Measurements from ENCODE around the gene MAMDC2. TPM values are rescaled to one million over a fixed set of nuclear protein-coding genes. Genes with fewer than 3 reads are reported as not detected.

The MAMDC2 gene
- total RNA-seq, 1 donor from 2014 or later: not detected

DNA sequence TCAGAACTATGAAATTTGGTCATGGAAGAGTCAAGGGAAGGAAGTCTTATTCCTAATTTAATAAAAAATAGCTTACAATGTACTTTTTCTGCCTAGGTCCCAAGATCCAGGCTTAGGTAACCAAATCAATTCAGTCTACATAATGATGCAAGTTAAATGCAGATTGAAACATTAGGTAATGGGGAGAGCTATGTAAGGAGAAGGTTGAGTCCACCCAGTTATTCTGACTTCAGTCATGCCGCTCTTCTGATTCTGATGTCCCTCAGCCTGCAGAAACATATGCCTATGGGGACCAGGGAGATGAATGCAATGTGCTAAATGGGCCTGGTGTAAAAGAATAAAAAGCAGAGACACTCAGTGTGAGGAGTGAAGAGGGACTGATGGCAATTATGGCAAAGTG, 63.9 kb downstream of the MAMDC2 start:
- no peaks in the 10 kb centered on the region for H3K9me3 Mint-ChIP-seq
- H3K4me1 Mint-ChIP-seq (ENCODE audit: low read depth): peaks cover 4% of the 10 kb centered on the region
- no peak for DNase-seq (ENCODE audit: low spot score)
- no peaks in the 10 kb centered on the region for H3K36me3 Mint-ChIP-seq (ENCODE audit: low read depth)
- intact Hi-C loops (cut with micrococcal nuclease): no loop called here
- peaks cover 6% of the 10 kb centered on the region for H3K27me3 Mint-ChIP-seq (ENCODE audit: low read depth)
- no peak overlapping the region for H3K27ac Mint-ChIP-seq
- H3K4me3 Mint-ChIP-seq (ENCODE audit: low read depth): no peak overlapping the region

DNA sequence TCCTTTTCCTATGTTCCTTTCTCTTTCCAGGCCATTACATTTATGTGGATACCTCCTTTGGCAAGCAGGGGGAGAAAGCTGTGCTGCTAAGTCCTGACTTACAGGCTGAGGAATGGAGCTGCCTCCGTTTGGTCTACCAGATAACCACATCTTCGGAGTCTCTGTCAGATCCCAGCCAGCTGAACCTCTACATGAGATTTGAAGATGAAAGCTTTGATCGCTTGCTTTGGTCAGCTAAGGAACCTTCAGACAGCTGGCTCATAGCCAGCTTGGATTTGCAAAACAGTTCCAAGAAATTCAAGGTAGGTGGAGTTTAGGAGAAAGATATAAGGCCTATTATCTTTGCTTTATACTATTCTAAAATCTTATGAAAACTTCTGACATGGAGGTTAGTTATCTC, 64.5 kb downstream of the MAMDC2 start:
- intact Hi-C loops (cut with micrococcal nuclease): no loop called here
- Mint-ChIP-seq H3K27me3 (ENCODE audit: low read depth) (peaks cover 6% of the 10 kb centered on the region), H3K36me3 (ENCODE audit: low read depth) (no peaks in the 10 kb centered on the region), H3K4me1 (ENCODE audit: low read depth) (peaks cover 4% of the 10 kb centered on the region), H3K4me3 (ENCODE audit: low read depth) (no peak overlapping the region), H3K9me3 (no peaks in the 10 kb centered on the region), H3K27ac (no peak overlapping the region)
- no peak for DNase-seq (ENCODE audit: low spot score)

DNA sequence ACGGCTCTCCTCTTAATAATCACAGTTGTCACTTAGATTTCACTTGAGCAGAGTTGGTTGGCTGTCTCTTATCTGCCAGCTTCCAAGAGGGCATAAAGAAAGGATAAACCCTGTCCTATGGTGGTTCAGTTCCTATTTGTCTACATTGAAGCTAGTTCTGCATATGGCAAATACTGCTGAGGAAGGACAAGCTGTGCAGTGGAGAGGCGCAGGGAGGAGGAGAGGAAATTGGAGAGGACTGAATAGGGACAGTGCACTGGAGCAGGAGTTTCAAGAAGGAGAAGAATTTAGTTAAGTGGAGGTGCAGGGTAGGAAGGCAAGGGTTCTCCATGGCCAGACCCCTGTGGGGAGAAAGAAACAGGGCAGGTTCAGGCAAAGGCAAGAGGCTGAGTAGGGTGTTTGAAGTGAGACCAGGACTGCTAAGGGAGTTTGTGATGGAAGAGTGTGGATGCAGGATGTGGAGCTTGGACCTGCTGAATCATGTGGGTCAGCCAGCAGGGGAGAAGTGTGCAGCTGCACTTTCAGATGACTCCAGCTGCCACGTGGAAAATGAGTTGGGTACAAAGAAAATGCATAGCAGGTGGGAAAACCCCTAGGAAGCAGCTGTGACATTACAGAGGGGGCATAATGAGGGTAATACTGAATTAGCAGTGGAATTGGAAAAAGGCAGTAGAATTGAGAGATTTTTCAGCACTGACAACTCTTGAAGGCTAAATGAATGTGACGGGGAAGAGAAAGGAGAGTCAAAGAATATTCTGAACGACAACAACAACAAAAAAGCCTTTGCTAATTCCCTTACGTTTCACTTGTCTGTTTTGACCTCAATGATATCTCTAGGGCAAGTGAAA, 66.8 kb downstream of the MAMDC2 start:
- no peak for DNase-seq (ENCODE audit: low spot score)
- H3K9me3 Mint-ChIP-seq: no peaks in the 10 kb centered on the region
- H3K4me1 Mint-ChIP-seq (ENCODE audit: low read depth): peaks cover 4% of the 10 kb centered on the region
- peaks cover 12% of the 10 kb centered on the region for H3K27me3 Mint-ChIP-seq (ENCODE audit: low read depth)
- no peak overlapping the region for H3K27ac Mint-ChIP-seq
- no peak overlapping the region for H3K4me3 Mint-ChIP-seq (ENCODE audit: low read depth)
- H3K36me3 Mint-ChIP-seq (ENCODE audit: low read depth): no peaks in the 10 kb centered on the region
- intact Hi-C loops (cut with micrococcal nuclease): loop anchor here (1.0 to 5.0 kb wide), 2 partner anchors 138 to 688 kb away; no protein-coding TSS in a partner anchor

DNA sequence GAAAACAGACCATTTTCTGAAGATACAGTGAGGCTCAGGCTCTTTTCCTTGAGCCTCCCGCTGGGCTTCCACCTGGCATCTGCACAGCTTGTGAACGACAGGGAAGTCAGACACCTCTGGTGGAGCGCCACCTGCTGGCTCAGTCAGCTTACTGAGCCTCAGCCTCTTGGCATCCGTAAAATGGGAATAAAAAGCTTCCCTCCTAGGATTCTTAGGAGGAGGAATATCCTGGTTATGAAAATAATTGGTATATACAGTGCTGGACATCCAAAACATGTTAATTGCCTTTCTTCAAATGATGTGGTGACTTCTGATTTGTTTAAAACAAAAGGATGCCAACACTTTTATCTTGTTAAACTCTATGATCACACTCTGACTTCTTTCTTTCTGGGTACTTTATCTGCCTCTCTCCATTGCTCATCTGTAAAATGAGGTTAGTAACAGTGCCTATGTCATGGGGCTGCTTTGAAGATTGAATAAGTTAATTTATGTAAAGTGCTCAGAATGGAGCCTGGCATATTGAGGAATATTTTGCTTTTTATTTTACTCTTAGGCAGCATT, 67.5 kb downstream of the MAMDC2 start:
- intact Hi-C loops (cut with micrococcal nuclease): loop anchor here (1.0 to 5.0 kb wide), 2 partner anchors 139 to 689 kb away; no protein-coding TSS in a partner anchor
- Mint-ChIP-seq H3K4me1 (ENCODE audit: low read depth) (peaks cover 4% of the 10 kb centered on the region), H3K27ac (no peak overlapping the region), H3K36me3 (ENCODE audit: low read depth) (no peaks in the 10 kb centered on the region), H3K4me3 (ENCODE audit: low read depth) (no peak overlapping the region), H3K27me3 (ENCODE audit: low read depth) (peaks cover 12% of the 10 kb centered on the region), H3K9me3 (no peaks in the 10 kb centered on the region)
- no peak for DNase-seq (ENCODE audit: low spot score)

DNA sequence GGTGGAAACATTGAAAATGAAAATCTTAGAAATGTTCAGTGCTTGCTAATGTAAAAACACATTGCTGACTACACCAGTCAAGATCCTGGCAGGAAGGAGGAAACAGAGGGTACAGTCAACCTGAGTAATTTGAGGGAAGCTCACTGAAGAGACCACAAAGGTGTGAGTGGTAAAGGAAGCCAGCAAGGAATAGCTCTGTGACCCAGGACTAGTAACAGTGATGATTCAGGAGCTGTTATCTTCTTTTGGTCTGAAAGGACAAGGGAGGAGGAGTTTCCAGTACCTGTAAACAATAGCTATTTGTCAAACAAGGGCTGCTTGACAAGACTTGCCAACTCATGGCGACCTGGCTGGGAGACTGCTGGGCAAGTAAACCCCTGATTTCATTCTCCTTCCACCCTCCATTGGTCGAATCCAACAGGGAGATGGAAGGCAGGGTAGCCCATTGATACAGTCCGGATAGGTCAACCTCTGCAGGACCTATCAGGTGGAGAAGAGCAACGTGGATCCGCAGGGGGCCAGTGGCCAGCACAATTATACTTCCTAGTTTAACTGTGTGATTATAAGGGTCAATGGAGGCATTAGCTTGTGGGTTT, 68.1 kb downstream of the MAMDC2 start:
- H3K4me1 Mint-ChIP-seq (ENCODE audit: low read depth): peaks cover 4% of the 10 kb centered on the region
- H3K9me3 Mint-ChIP-seq: no peaks in the 10 kb centered on the region
- DNase-seq (ENCODE audit: low spot score): no peak
- H3K36me3 Mint-ChIP-seq (ENCODE audit: low read depth): no peaks in the 10 kb centered on the region
- intact Hi-C loops (cut with micrococcal nuclease): loop anchor here (1.0 to 5.0 kb wide), 2 partner anchors 139 to 689 kb away; no protein-coding TSS in a partner anchor
- H3K27ac Mint-ChIP-seq: no peak overlapping the region
- peaks cover 12% of the 10 kb centered on the region for H3K27me3 Mint-ChIP-seq (ENCODE audit: low read depth)
- no peak overlapping the region for H3K4me3 Mint-ChIP-seq (ENCODE audit: low read depth)

DNA sequence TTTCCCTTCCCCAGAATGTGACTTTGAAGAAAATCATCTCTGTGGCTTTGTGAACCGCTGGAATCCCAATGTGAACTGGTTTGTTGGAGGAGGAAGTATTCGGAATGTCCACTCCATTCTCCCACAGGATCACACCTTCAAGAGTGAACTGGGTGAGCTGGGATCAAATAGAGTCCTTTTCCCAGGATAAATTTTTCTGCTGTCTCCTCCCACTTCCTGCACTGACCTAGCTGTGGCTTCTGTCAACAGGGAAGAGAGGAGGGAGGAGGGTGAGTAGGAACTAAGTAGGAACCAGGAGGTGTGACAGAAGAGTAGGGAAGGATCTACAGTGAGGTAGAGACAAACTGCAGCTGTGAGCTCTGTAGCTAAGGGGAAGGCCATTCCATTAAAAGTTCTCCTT, 69.3 kb downstream of the MAMDC2 start:
- no peaks in the 10 kb centered on the region for H3K36me3 Mint-ChIP-seq (ENCODE audit: low read depth)
- H3K9me3 Mint-ChIP-seq: no peaks in the 10 kb centered on the region
- no peak for DNase-seq (ENCODE audit: low spot score)
- peaks cover 12% of the 10 kb centered on the region for H3K27me3 Mint-ChIP-seq (ENCODE audit: low read depth)
- H3K4me1 Mint-ChIP-seq (ENCODE audit: low read depth): peaks cover 4% of the 10 kb centered on the region
- no peak overlapping the region for H3K4me3 Mint-ChIP-seq (ENCODE audit: low read depth)
- intact Hi-C loops (cut with micrococcal nuclease): loop anchor here (5.0 kb wide), 1 partner anchor 691 kb away; no protein-coding TSS in a partner anchor
- no peak overlapping the region for H3K27ac Mint-ChIP-seq

DNA sequence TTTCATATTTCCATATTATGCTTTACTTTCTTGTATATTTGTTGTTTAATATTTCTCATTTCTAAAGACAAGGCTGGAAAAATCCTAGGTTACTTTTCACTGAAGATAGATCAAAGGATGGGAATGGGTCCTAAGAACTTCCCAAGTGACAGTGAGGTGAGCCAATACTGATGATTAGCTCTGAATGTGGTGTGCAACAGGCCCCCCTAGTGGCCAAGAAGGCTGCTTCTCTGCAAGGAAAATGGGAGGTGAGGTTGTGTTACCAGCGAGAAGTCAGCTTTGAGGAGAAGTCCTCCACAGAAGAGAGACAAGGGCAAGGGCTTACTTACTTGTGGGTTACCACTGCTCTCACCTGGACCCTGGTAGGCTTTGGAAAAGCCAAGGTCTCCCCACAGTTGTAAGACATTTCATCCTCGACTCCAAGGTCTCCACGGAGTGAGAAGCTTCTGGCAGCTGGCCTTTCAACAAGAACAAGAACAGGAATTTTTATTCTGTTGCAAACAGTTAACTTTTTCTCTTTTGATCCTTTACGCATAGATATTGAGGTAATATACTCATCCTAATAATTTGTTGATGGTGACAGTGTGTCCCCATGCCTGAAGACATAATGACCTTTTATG, 69.9 kb downstream of the MAMDC2 start:
- Mint-ChIP-seq H3K27ac (no peak overlapping the region), H3K4me3 (ENCODE audit: low read depth) (no peak overlapping the region), H3K27me3 (ENCODE audit: low read depth) (peaks cover 12% of the 10 kb centered on the region), H3K36me3 (ENCODE audit: low read depth) (no peaks in the 10 kb centered on the region), H3K4me1 (ENCODE audit: low read depth) (peaks cover 4% of the 10 kb centered on the region), H3K9me3 (no peaks in the 10 kb centered on the region)
- DNase-seq (ENCODE audit: low spot score): no peak
- intact Hi-C loops (cut with micrococcal nuclease): loop anchor here (5.0 kb wide), 1 partner anchor 691 kb away; no protein-coding TSS in a partner anchor

DNA sequence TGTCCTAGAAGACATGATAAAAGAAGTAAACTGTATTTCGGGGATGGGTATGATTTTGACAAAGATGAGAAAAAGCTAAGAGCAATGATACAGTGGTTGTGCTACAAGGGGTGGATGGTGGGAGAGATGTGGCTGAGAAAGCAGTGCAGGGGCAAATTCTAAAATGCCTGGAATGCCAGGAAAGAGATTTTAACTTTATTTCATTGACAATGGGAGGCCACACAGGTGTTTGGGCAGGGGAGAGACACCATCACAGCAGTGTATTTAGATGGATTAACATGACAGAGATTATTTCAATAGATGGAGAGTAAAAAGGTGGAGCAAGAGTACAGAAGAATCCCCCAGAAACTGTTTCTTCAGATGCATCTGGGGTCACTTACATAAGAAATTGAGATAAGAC, 71.2 kb downstream of the MAMDC2 start:
- H3K4me1 Mint-ChIP-seq (ENCODE audit: low read depth): peaks cover 4% of the 10 kb centered on the region
- DNase-seq (ENCODE audit: low spot score): no peak
- H3K4me3 Mint-ChIP-seq (ENCODE audit: low read depth): no peak overlapping the region
- H3K36me3 Mint-ChIP-seq (ENCODE audit: low read depth): no peaks in the 10 kb centered on the region
- intact Hi-C loops (cut with micrococcal nuclease): loop anchor here (5.0 kb wide), 1 partner anchor 693 kb away; no protein-coding TSS in a partner anchor
- no peak overlapping the region for H3K27ac Mint-ChIP-seq
- H3K27me3 Mint-ChIP-seq (ENCODE audit: low read depth): peaks cover 14% of the 10 kb centered on the region
- no peaks in the 10 kb centered on the region for H3K9me3 Mint-ChIP-seq

DNA sequence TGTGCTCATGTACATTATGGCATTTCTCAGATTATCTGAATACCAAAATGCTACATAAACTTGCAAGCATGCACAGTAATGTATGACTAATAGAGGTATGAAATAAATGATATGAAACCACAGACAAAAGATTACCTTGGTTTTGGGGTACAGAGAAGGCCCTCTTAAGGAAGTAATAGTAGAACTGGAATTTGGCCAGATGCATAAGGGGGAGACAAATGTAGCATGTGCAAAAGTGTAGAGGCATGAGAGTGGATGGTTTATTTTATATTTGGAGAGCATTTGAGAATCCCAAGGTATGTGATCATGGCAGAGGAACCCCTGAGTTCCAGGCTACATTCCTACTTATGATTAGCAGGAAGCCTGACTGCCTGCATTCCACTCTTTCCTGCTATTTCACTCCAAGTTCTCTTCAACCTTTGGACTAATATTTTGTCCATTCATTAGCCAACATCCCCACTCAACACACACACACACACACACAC, 74.2 kb downstream of the MAMDC2 start:
- no peak for DNase-seq (ENCODE audit: low spot score)
- no peak overlapping the region for H3K4me3 Mint-ChIP-seq (ENCODE audit: low read depth)
- intact Hi-C loops (cut with micrococcal nuclease): no loop called here
- H3K4me1 Mint-ChIP-seq (ENCODE audit: low read depth): no peaks in the 10 kb centered on the region
- no peaks in the 10 kb centered on the region for H3K9me3 Mint-ChIP-seq
- no peaks in the 10 kb centered on the region for H3K36me3 Mint-ChIP-seq (ENCODE audit: low read depth)
- peaks cover 11% of the 10 kb centered on the region for H3K27me3 Mint-ChIP-seq (ENCODE audit: low read depth)
- no peak overlapping the region for H3K27ac Mint-ChIP-seq

DNA sequence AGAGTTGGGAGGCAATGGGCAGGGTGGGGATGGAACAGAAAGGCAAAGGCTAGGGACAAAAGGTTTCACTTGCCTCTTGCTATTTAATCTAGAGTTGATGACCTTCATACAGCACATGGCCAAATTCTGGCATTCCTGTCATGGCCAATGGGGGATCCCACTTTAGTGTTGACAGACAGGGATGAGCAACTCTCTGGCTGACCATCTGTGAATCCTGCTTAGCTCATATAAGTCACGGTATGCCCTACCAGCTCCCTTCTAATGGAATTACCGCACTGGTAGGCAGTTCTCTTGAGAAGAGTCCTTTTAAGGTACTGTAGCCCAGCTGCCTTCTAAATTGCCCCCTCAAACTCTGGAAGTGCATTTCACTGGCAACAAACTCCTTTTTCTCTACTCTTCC, 76.1 kb downstream of the MAMDC2 start:
- no peaks in the 10 kb centered on the region for H3K9me3 Mint-ChIP-seq
- no peak overlapping the region for H3K4me3 Mint-ChIP-seq (ENCODE audit: low read depth)
- no peaks in the 10 kb centered on the region for H3K36me3 Mint-ChIP-seq (ENCODE audit: low read depth)
- peaks cover 8% of the 10 kb centered on the region for H3K27me3 Mint-ChIP-seq (ENCODE audit: low read depth)
- H3K27ac Mint-ChIP-seq: no peak overlapping the region
- intact Hi-C loops (cut with micrococcal nuclease): no loop called here
- no peak for DNase-seq (ENCODE audit: low spot score)
- H3K4me1 Mint-ChIP-seq (ENCODE audit: low read depth): no peaks in the 10 kb centered on the region

DNA sequence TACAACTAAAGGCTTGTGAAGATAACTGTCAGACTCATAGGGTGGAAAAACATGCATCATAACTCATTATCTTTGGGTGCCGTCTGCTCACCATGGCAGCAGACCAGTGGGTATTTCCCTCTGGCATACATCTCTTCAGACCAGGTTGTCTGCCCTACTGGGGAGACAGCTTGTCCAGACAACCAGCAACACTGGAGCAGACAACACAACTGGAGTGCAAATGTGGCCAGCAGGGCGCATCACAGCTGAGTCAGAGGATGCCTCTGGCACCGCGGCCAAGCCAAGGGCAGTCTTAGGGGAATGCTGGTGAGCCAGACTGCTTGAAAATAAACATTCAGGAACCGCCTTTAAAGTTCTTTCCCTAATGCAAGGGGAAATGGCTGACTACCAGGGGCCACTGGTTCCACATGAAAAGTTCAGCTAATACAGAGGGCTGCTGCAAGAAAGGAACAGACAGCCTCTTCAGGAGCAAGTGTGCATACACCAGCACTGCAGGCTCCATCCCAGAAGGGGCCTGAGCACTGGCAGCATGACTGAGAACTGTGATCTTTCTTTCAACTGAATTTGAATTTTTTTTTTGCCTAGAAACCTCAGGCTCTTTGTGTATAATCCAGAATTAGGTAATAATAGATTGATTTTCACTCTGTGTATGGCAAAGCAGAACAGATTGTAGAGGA, 77.3 kb downstream of the MAMDC2 start:
- intact Hi-C loops (cut with micrococcal nuclease): no loop called here
- Mint-ChIP-seq H3K27me3 (ENCODE audit: low read depth) (peaks cover 5% of the 10 kb centered on the region), H3K4me3 (ENCODE audit: low read depth) (no peak overlapping the region), H3K4me1 (ENCODE audit: low read depth) (no peaks in the 10 kb centered on the region), H3K27ac (no peak overlapping the region), H3K36me3 (ENCODE audit: low read depth) (no peaks in the 10 kb centered on the region), H3K9me3 (no peaks in the 10 kb centered on the region)
- DNase-seq (ENCODE audit: low spot score): no peak

DNA sequence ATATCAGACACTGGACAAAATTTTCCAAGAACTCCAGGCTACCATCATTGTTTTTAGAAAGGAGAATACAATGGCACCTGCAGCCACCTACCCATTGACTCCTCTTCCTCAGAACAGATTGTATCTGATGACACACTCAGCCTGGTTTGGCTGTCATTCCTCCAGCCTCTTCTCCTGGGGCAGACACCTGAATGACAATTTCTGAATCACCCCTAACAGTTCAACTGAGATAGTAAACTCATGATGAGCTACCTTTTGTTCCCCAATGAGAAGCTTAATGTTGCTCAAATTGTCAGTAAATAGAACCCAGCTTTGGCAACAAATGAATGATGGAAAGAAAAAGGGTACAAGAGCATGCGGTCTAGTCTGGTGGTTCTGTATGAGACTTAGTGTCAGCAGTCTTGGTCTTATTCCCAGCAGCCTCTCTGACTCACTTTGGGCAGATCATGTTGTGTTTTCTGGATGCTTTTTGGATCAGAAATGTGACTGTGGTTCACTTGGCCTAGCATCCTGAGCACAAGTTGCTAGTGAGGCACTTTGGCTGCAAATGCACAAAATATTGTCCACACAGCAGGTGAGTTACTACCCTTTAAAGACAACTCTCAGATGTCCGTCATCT, 78.3 kb downstream of the MAMDC2 start:
- Mint-ChIP-seq H3K27me3 (ENCODE audit: low read depth) (peaks cover 5% of the 10 kb centered on the region), H3K4me1 (ENCODE audit: low read depth) (no peaks in the 10 kb centered on the region), H3K36me3 (ENCODE audit: low read depth) (no peaks in the 10 kb centered on the region), H3K27ac (no peak overlapping the region), H3K9me3 (no peaks in the 10 kb centered on the region), H3K4me3 (ENCODE audit: low read depth) (no peak overlapping the region)
- no peak for DNase-seq (ENCODE audit: low spot score)
- intact Hi-C loops (cut with micrococcal nuclease): no loop called here
